Gastrocnemius medialis (tissue), 4 donors: ENCODE data around the gene LY6G5C. TPM values are rescaled to one million over a fixed set of nuclear protein-coding genes. Genes with fewer than 3 reads are reported as not detected.

Experiments
- ATAC-seq, 2 donors: fragments of 150-250 bp; one replicate each; pipeline ENCODE4 v1.9.1; 2016
- DNase-seq, 2 donors: peaks; one replicate each; pipeline ENCODE4 v3.0.0-alpha.2; 2019
- H3K27ac ChIP-seq, 4 donors: fragments of 200-600 bp; sonication (generic); 1 replicate in 1 of 4; 2 replicates in 3 of 4; pipeline ENCODE4 v1.5.1; 2016 to 2018; ENCODE audit warnings: mild to moderate bottlenecking in 2 of 4, moderate library complexity in 1 of 4
- H3K27me3 ChIP-seq, 3 donors: fragments of 200-600 bp; sonication (generic) in 2 of 3; 1 replicate in 1 of 3; 2 replicates in 2 of 3; pipeline versions ENCODE4 v1.5.1 to v1.6.0; 2016 to 2019; ENCODE audit warnings: mild to moderate bottlenecking in 1 of 3, moderate library complexity in 1 of 3
- H3K36me3 ChIP-seq, 2 donors: fragments of 200-600 bp; sonication (generic) in 1 of 2; one replicate each; pipeline ENCODE4 v1.5.1; 2017 to 2018
- H3K4me1 ChIP-seq, 2 donors: fragments of 200-600 bp; sonication (generic) in 1 of 2; one replicate each; pipeline ENCODE4 v1.5.1; 2016 to 2017; ENCODE audit warnings: mild to moderate bottlenecking in 2 of 2
- H3K4me3 ChIP-seq, 4 donors: fragments of 200-600 bp; sonication (generic) in 3 of 4; 1 replicate in 1 of 4; 2 replicates in 3 of 4; pipeline ENCODE4 v1.5.1; 2016 to 2019; ENCODE audit warnings: mild to moderate bottlenecking in 2 of 4
- H3K9me3 ChIP-seq, 3 donors: fragments of 200-600 bp; sonication (generic) in 2 of 3; 1 replicate in 1 of 3; 2 replicates in 2 of 3; pipeline ENCODE4 v1.5.1; 2016 to 2019
- CTCF ChIP-seq, 5 experiments: fragments of 450-650 bp in 3 of 5; fragments of 200-600 bp in 2 of 5; sonication (generic) in 2 of 5; IDR thresholded peaks in 4 of 5; conservative IDR thresholded peaks in 1 of 5; 1 replicate in 4 of 5; 2 replicates in 1 of 5; pipeline ENCODE4 v1.5.1; 2016 to 2019; ENCODE audit warnings: antibody characterized with exemption in 5 of 5, mild to moderate bottlenecking in 3 of 5, moderate library complexity in 3 of 5
- POLR2A ChIP-seq, 2 donors: fragments of 450-650 bp; IDR thresholded peaks; one replicate each; pipeline ENCODE4 v1.6.1; 2017; ENCODE audit warnings: antibody characterized with exemption in 2 of 2, mild to moderate bottlenecking in 2 of 2, moderate library complexity in 2 of 2
- in situ Hi-C, 4 donors: fragments of 200-750 bp; cut with MboI; loops; one replicate each; pipeline versions ENCODE4 v1.15.0 to v1.8.0; 2017; ENCODE audit warnings: low sequenced_read_pairs in 4 of 4
- intact Hi-C: fragments of 100-400 bp; cut with DNase I; formaldehyde crosslinking; loops from one replicate; pipeline ENCODE4 v1.15.1; 2023; ENCODE audit warnings: low total_unique reads
- total RNA-seq, 4 donors: library from RNA; depleted of rRNA; stranded (reverse); fragments of >200 nt; gene quantifications; one replicate each; pipeline versions ENCODE4 v1.1.0 to v1.2.3, GENCODE V29; 2016

LY6G5C gene
- total RNA-seq, 4 donors from 2014 or later: 1.3 to 3.2 TPM; not detected in 2

- peak within 1 kb of the TSS; percentile 58 to 82 (median 76) for H3K4me3 ChIP-seq
- ATAC-seq: peak; percentile 48 to 52
- H3K36me3 ChIP-seq: peaks cover 0 to 14% of the 10 kb centered on the region in 2 donors
- peaks cover 34 to 40% of the 10 kb centered on the region in 2 donors for H3K4me1 ChIP-seq
- peak; percentile 65 to 80 for DNase-seq
- H3K9me3 ChIP-seq: no peaks in the 10 kb centered on the region
- no peaks in the 10 kb centered on the region for H3K27me3 ChIP-seq
- peak in 1 of 5 experiments; percentile 7 for TF ChIP-seq CTCF (IDR thresholded peaks at IDR 0.05 in 4 of 5, conservative IDR thresholded peaks at IDR 0.05 in 1 of 5)
- peak; percentile 79 to 89 for TF ChIP-seq POLR2A (IDR thresholded peaks at IDR 0.05)
- in situ Hi-C loops (loop anchor here in 2 of 4 donors (25.0 kb wide), 2 partner anchors 302 to 527 kb away; partner anchors contain the start of genes AGER (in 2 of the 2), AGPAT1 (in 2 of the 2), GPSM3 (in 2 of the 2) and PBX2 (in 2 of the 2)), intact Hi-C loops (loop anchor here (1.0 to 5.0 kb wide), 2 partner anchors 8 to 1312 kb away; partner anchors contain the start of gene BAG6)
- H3K27ac ChIP-seq: peak within 1 kb of the TSS; percentile 80 to 100 (median 87)
These were observed 20.2 kb downstream of the LY6G5C start, which contains the start of gene C6orf47 for GRCh38 chr6:31660381-31661261. TSS of gene C6orf47 (minus strand) at chr6:31660778. CDS start at chr6:31659947, 831 bp downstream.

GRCh38 chr6:31659649-31660380 is 21.1 kb downstream of the LY6G5C start:
- Histone ChIP-seq H3K9me3 (no peaks in the 10 kb centered on the region), H3K4me3 (peak overlapping the region; percentile 58 to 82 (median 76)), H3K27ac (peak overlapping the region; percentile 80 to 100 (median 87)), H3K36me3 (peaks cover 0 to 14% of the 10 kb centered on the region in 2 donors), H3K4me1 (peaks cover 34 to 40% of the 10 kb centered on the region in 2 donors), H3K27me3 (no peaks in the 10 kb centered on the region)
- in situ Hi-C loops (loop anchor here in 2 of 4 donors (25.0 kb wide), 2 partner anchors 302 to 527 kb away; partner anchors contain the start of genes AGER (in 2 of the 2), AGPAT1 (in 2 of the 2), GPSM3 (in 2 of the 2) and PBX2 (in 2 of the 2)), intact Hi-C loops (loop anchor here (1.0 to 5.0 kb wide), 2 partner anchors 8 to 1312 kb away; partner anchors contain the start of gene BAG6)
- TF ChIP-seq POLR2A (IDR thresholded peaks at IDR 0.05) (no peak), CTCF (IDR thresholded peaks at IDR 0.05 in 4 of 5, conservative IDR thresholded peaks at IDR 0.05 in 1 of 5) (no peak)
- ATAC-seq: peak in 1 of 2 donors; percentile 17
- no peak for DNase-seq

- Histone ChIP-seq H3K4me3 (peak overlapping the region; percentile 58 to 82 (median 76)), H3K36me3 (peaks cover 0 to 14% of the 10 kb centered on the region in 2 donors), H3K9me3 (no peaks in the 10 kb centered on the region), H3K27me3 (no peaks in the 10 kb centered on the region), H3K27ac (peak overlapping the region; percentile 80 to 100 (median 87)), H3K4me1 (peaks cover 30 to 38% of the 10 kb centered on the region in 2 donors)
- ATAC-seq (no peak), DNase-seq (no peak)
- in situ Hi-C loops: loop anchor here in 2 of 4 donors (25.0 kb wide), 2 partner anchors 303 to 528 kb away; partner anchors contain the start of genes AGER (in 2 of the 2), AGPAT1 (in 2 of the 2), GPSM3 (in 2 of the 2) and PBX2 (in 2 of the 2)
- intact Hi-C loops: no loop called here
- TF ChIP-seq POLR2A (IDR thresholded peaks at IDR 0.05) (no peak), CTCF (IDR thresholded peaks at IDR 0.05 in 4 of 5, conservative IDR thresholded peaks at IDR 0.05 in 1 of 5) (no peak)
These were observed 21.8 kb downstream of the LY6G5C start for GRCh38 chr6:31658983-31659648.
